Natural killer cell (primary cell): ENCODE results near the gene COMMD7. TPM values are rescaled to one million over a fixed set of nuclear protein-coding genes. Genes with fewer than 3 reads are reported as not detected.
A peak's percentile ranks its signal among the peaks of the same experiment; 100 is the strongest.

ENCODE experiments used
- ATAC-seq, 3 donors: fragments of 150-1000 bp in 2 of 3; fragments of 200-7000 bp in 1 of 3; cut with Tn5 transposase; 1 replicate in 1 of 3; 2 replicates in 2 of 3; pipeline ENCODE4 v1.10.0; 2021; ENCODE audit warnings: mild to moderate bottlenecking in 2 of 3, moderate library complexity in 2 of 3
- DNase-seq, 2 donors: peaks; one replicate each; pipeline versions ENCODE4 v3.0.0 to v3.0.0-alpha.2; 2013 to 2021; ENCODE audit warnings: mixed read lengths in 1 of 2
- H3K27ac ChIP-seq: one replicate; pipeline ENCODE4 v1.5.1; 2013; ENCODE audit warnings: mild to moderate bottlenecking, low read length
- H3K27me3 ChIP-seq: one replicate; pipeline ENCODE4 v1.6.1; 2013; ENCODE audit warnings: low read length; ENCODE audit not compliant: control insufficient read depth, insufficient read depth
- H3K36me3 ChIP-seq: one replicate; pipeline ENCODE4 v1.6.1; 2013; ENCODE audit warnings: low read length; ENCODE audit not compliant: control insufficient read depth, insufficient read depth
- H3K4me1 ChIP-seq: one replicate; pipeline ENCODE4 v1.6.1; 2013; ENCODE audit warnings: low read length; ENCODE audit not compliant: control insufficient read depth, insufficient read depth
- H3K4me3 ChIP-seq: one replicate; pipeline ENCODE4 v1.5.1; 2013; ENCODE audit warnings: low read length
- H3K9me3 ChIP-seq: one replicate; pipeline ENCODE4 v1.6.1; 2013; ENCODE audit warnings: low read length; ENCODE audit not compliant: control insufficient read depth, insufficient read depth
- H3K27ac Mint-ChIP-seq, 2 donors: one replicate each; pipeline ENCODE4 v1.8.0; 2022; ENCODE audit warnings: mild to moderate bottlenecking in 2 of 2, mixed read lengths in 2 of 2, moderate library complexity in 1 of 2
- H3K27me3 Mint-ChIP-seq, 2 donors: one replicate each; pipeline ENCODE4 v1.8.0; 2022; ENCODE audit warnings: low read depth in 2 of 2, mixed read lengths in 2 of 2
- H3K36me3 Mint-ChIP-seq: one replicate; pipeline ENCODE4 v1.8.0; 2022; ENCODE audit warnings: mixed read lengths
- H3K4me1 Mint-ChIP-seq, 2 donors: one replicate each; pipeline ENCODE4 v1.8.0; 2022; ENCODE audit warnings: mixed read lengths in 2 of 2
- H3K4me3 Mint-ChIP-seq: one replicate; pipeline ENCODE4 v1.8.0; 2022; ENCODE audit warnings: mild to moderate bottlenecking, moderate library complexity, mixed read lengths
- H3K9me3 Mint-ChIP-seq, 2 donors: one replicate each; pipeline ENCODE4 v1.8.0; 2022; ENCODE audit warnings: mixed read lengths in 2 of 2
- WGBS: methylation state at CpG from one replicate; pipeline ENCODE4 v1.1.7; 2013; ENCODE audit warnings: missing lambda C conversion rate; ENCODE audit not compliant: insufficient coverage; 5-methylcytosine and 5-hydroxymethylcytosine counted together
- intact Hi-C: fragments of 100-400 bp; cut with micrococcal nuclease; formaldehyde crosslinking; loops from one replicate; pipeline ENCODE4 v1.14.2; 2022
- total RNA-seq, 4 donors: library from RNA; stranded (reverse); fragments of 120-200 nt in 1 of 4; gene quantifications; one replicate each; pipeline versions ENCODE4 v1.2.3 to v1.2.4, GENCODE V29; 2013 to 2022
- TF ChIP-seq, protein P1 (sequence below): fragments of 200-600 bp; IDR thresholded peaks from one replicate; pipeline ENCODE4 v1.8.0; 2022; ENCODE audit warnings: antibody characterized with exemption

The COMMD7 gene
- total RNA-seq, 3 donors from 2014 or later (not counting 1 experiment from before 2014, with no cell fraction given), result 56.7 to 72.1 (median 68.1) TPM

DNA sequence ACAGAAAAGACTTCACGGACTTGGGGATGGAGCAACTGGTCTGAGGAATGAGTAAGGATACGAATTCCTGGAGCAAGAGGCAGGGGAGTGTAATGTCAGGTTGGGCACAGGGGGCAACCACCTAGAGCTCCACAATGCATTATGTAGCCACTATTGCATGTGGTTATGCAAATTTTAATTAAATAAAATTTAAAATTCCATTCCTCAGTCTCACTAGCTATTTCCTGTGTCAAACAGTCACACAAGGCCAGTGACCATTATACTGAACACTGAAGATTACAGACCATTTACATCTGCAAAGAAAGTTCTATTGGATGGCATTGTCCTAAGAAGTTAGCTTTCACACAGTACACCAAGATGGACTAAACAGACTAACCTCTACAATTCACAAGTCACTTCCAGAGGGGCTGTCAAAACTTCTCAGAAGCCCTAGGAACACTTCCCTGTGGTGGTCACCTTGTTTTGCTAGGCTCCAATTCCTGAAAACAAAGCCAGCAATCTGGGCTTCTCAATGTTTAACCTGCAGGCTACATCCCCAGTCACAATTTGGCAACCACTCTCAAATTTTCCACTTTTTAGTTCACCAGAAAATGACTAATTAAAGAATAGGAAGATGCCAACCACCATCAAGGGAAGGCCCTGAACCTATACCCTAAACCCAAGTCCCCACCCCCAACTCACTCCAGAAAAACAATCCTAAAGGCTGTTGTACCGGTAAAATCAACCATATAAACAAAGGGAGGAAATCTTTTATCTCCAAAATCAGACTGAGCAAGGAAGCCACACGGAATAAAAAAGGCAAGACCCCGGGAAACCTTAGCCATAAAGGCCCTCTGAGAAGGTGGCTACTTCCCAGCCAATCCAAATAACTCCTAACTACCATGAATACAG lies 35.3 kb downstream of the COMMD7 start:
- Mint-ChIP-seq H3K27me3 (no peaks in the 10 kb centered on the region), H3K36me3 (no peaks in the 10 kb centered on the region), H3K27ac (peak overlapping the region; percentile 38 to 63), H3K9me3 (no peaks in the 10 kb centered on the region), H3K4me3 (no peak overlapping the region), H3K4me1 (peaks cover 15 to 20% of the 10 kb centered on the region in 2 donors)
- 73% methylated on average over 5 of the region's 5 CpGs for WGBS
- Histone ChIP-seq H3K9me3 (no peaks in the 10 kb centered on the region), H3K27me3 (no peaks in the 10 kb centered on the region), H3K4me1 (peaks cover 2% of the 10 kb centered on the region), H3K4me3 (no peak overlapping the region), H3K36me3 (peaks cover 35% of the 10 kb centered on the region), H3K27ac (no peak overlapping the region)
- DNase-seq (no peak), ATAC-seq (no peak)
- intact Hi-C loops, result no loop called here
- TF ChIP-seq, protein P1, sequence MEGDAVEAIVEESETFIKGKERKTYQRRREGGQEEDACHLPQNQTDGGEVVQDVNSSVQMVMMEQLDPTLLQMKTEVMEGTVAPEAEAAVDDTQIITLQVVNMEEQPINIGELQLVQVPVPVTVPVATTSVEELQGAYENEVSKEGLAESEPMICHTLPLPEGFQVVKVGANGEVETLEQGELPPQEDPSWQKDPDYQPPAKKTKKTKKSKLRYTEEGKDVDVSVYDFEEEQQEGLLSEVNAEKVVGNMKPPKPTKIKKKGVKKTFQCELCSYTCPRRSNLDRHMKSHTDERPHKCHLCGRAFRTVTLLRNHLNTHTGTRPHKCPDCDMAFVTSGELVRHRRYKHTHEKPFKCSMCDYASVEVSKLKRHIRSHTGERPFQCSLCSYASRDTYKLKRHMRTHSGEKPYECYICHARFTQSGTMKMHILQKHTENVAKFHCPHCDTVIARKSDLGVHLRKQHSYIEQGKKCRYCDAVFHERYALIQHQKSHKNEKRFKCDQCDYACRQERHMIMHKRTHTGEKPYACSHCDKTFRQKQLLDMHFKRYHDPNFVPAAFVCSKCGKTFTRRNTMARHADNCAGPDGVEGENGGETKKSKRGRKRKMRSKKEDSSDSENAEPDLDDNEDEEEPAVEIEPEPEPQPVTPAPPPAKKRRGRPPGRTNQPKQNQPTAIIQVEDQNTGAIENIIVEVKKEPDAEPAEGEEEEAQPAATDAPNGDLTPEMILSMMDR, result no peak

DNA sequence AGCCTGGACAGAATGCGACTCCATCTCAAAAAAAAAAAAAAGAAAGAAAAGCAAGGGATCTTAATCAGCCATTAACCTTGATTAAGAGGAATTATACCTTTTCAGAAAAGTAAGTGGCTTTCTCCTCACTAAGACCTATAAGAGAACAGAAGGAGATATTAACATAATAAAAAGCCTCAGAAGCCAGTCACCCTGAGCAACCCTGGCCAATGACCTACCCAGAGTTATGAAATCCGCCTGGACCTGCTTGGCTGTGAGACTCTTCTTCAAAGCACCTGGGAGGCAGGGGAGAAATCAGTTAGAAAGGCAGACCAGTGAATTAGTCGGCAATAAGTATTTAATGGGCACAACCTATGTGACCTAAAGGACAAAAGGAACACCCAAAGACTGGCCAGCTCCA lies 36.8 kb downstream of the COMMD7 start:
- peaks cover 15 to 20% of the 10 kb centered on the region in 2 donors for H3K4me1 Mint-ChIP-seq
- H3K27ac Mint-ChIP-seq, result peak overlapping the region in 1 of 2 donors; percentile 45
- H3K27me3 ChIP-seq, result no peaks in the 10 kb centered on the region
- H3K36me3 ChIP-seq, result peaks cover 45% of the 10 kb centered on the region
- H3K4me1 ChIP-seq, result peaks cover 2% of the 10 kb centered on the region
- no peak overlapping the region for H3K4me3 ChIP-seq
- no peaks in the 10 kb centered on the region for H3K9me3 Mint-ChIP-seq
- TF ChIP-seq, protein P1, result no peak
- intact Hi-C loops, result no loop called here
- ATAC-seq (no peak), DNase-seq (no peak)
- H3K4me3 Mint-ChIP-seq, result peak overlapping the region; percentile 21
- H3K27ac ChIP-seq, result no peak overlapping the region
- H3K9me3 ChIP-seq, result no peaks in the 10 kb centered on the region
- no peaks in the 10 kb centered on the region for H3K27me3 Mint-ChIP-seq
- H3K36me3 Mint-ChIP-seq, result no peaks in the 10 kb centered on the region
- WGBS, result 95% methylated on average over 2 of the region's 3 CpGs

DNA sequence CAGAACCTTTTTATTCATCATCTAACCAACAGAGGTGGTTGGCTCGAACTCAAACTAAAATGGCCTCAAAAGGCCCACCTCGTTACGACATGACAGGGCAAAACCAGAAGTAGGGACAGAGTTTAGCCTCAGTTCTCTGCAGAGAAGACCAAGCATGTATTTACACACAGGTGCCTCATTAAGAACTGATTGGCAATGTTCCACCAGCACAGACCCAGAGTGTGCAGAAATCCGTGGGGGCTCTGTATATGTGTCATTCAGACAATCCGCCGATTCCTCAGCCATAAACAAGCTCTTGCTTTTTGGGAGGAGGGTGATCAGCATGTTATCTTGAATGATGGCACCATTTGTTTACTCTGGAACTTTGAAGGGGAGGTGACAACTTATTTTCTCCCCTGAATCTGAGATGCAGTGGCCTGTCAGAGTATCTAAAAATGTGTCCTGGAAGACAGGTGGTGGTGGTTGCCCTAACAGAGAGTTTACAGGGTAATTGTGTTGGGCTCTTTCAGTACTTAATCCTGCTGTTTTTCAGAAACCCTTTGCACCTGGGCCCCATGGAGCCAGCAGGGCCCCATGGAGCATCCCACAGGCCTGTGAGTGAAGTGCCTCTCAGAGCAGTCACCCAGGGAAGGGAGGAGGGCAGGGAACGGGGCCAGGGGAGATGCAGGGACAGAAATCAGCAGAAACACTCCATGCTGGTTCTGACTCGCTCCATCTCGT lies 40.4 kb downstream of the COMMD7 start:
- H3K4me1 ChIP-seq, result peaks cover 2% of the 10 kb centered on the region
- Mint-ChIP-seq H3K4me3 (no peak overlapping the region), H3K36me3 (no peaks in the 10 kb centered on the region), H3K4me1 (peaks cover 1 to 2% of the 10 kb centered on the region in 2 donors), H3K27me3 (no peaks in the 10 kb centered on the region), H3K27ac (peak overlapping the region; percentile 9 to 27), H3K9me3 (no peaks in the 10 kb centered on the region)
- TF ChIP-seq, protein P1, result no peak
- no peak for DNase-seq
- H3K4me3 ChIP-seq, result no peak overlapping the region
- WGBS, result 98% methylated on average over 8 of the region's 9 CpGs
- peaks cover 42% of the 10 kb centered on the region for H3K36me3 ChIP-seq
- intact Hi-C loops, result no loop called here
- H3K27ac ChIP-seq, result no peak overlapping the region
- no peaks in the 10 kb centered on the region for H3K27me3 ChIP-seq
- no peaks in the 10 kb centered on the region for H3K9me3 ChIP-seq
- ATAC-seq, result no peak
